Measurements from ENCODE around the gene CPLANE2. TPM values are rescaled to one million over a fixed set of nuclear protein-coding genes. Genes with fewer than 3 reads are reported as not detected.

The CPLANE2 gene
- total RNA-seq, 1 experiment from 2014 or later = 6.3 TPM

- Histone ChIP-seq H3K9ac (ENCODE audit: extremely low read depth, insufficient read length, low read length) (no peak overlapping the region), H4K8ac (replicated peaks; ENCODE audit: insufficient read length, low read depth, low read length) (no peak overlapping the region), H2AFZ (ENCODE audit: low read length) (no peak overlapping the region), H3K79me1 (ENCODE audit: insufficient read depth, low read depth, low read length, poor library complexity, severe bottlenecking) (no peaks in the 10 kb centered on the region), H3K4me1 (ENCODE audit: insufficient read depth, low read length) (no peaks in the 10 kb centered on the region), H3K4ac (ENCODE audit: low read depth, low read length) (no peak overlapping the region), H3K27ac (ENCODE audit: insufficient read length, low read depth, low read length) (no peak overlapping the region), H3K27me3 (ENCODE audit: insufficient read depth, low read length) (no peaks in the 10 kb centered on the region), H4K20me1 (ENCODE audit: control insufficient read depth, insufficient read depth, insufficient read length) (no peaks in the 10 kb centered on the region), H2BK5ac (ENCODE audit: insufficient read length, low read length) (no peak overlapping the region), H3K18ac (ENCODE audit: insufficient read length, low read depth, low read length) (no peak overlapping the region), H3K23me2 (ENCODE audit: insufficient read length, low read depth, low read length, poor library complexity, severe bottlenecking) (no peaks in the 10 kb centered on the region), H3K56ac (ENCODE audit: insufficient read length, low read depth, low read length) (no peak overlapping the region), H2AK5ac (ENCODE audit: insufficient read length, low read length) (no peak overlapping the region), H2BK120ac (ENCODE audit: low read depth, low read length, poor library complexity, severe bottlenecking) (no peak overlapping the region), H3K14ac (ENCODE audit: insufficient read depth, low read length) (no peak overlapping the region), H4K5ac (ENCODE audit: insufficient read length, low read depth, low read length) (no peak overlapping the region), H3K9me3 (ENCODE audit: control insufficient read depth, low read depth, low read length) (no peaks in the 10 kb centered on the region), H3T11ph (ENCODE audit: low read length) (no peak overlapping the region), H2BK15ac (ENCODE audit: low read depth, low read length) (no peak overlapping the region), H2BK12ac (ENCODE audit: insufficient read length, low read depth, low read length) (no peak overlapping the region), H3K79me2 (ENCODE audit: insufficient read depth, low read length) (no peaks in the 10 kb centered on the region), H2BK20ac (ENCODE audit: low read depth, low read length, poor library complexity, severe bottlenecking) (no peak overlapping the region), H4K91ac (ENCODE audit: insufficient read length, low read depth, low read length) (no peak overlapping the region), H3K23ac (ENCODE audit: insufficient read length, low read depth, low read length) (no peak overlapping the region), H3K4me2 (ENCODE audit: insufficient read depth, insufficient read length, low read length) (no peak overlapping the region)
- H3K4me3 Mint-ChIP-seq = no peak overlapping the region
- no peak for DNase-seq
- TF ChIP-seq CTCF (conservative IDR thresholded peaks at IDR 0.05) = no peak
- H3K36me3 Mint-ChIP-seq (ENCODE audit: insufficient read depth in 1 of 3, low read depth in 3 of 3) = peaks cover 0 to 2% (median 0%) of the 10 kb centered on the region in 3 experiments; a peak in 1 of 7 replicates
- H3K27ac Mint-ChIP-seq = no peak overlapping the region; a peak in 2 of 7 replicates
- H3K4me1 Mint-ChIP-seq = peaks cover 5 to 8% of the 10 kb centered on the region in 2 experiments
- WGBS (ENCODE audit: extremely low coverage, insufficient read length, low lambda C conversion rate) = no CpG with 5 or more reads among the region's 7 CpGs
- no peaks in the 10 kb centered on the region for H3K27me3 Mint-ChIP-seq (ENCODE audit: low read depth)
- no peaks in the 10 kb centered on the region for H3K9me3 Mint-ChIP-seq
These were observed 38.6 kb upstream of the CPLANE2 start for GRCh38 chr1:16275591-16275990.

All from H9 (cell line).